Sciatic nerve (tissue), 2 donors: Measurements from ENCODE around the gene ARL13A. TPM values are rescaled to one million over a fixed set of nuclear protein-coding genes. Genes with fewer than 3 reads are reported as not detected.
"Not testable (repeated sequence)": the region's sequence is repeated elsewhere in the genome, so short reads cannot be mapped to it uniquely, and the experiment has no call there.

Source experiments
- ATAC-seq: fragments of 200-7000 bp; cut with Tn5 transposase; one replicate; pipeline ENCODE4 v1.9.1; 2020; ENCODE audit warnings: mild to moderate bottlenecking, moderate library complexity
- DNase-seq: peaks from one replicate; pipeline ENCODE4 v3.0.0-alpha.2; 2020; ENCODE audit warnings: low spot score
- intact Hi-C: fragments of 100-400 bp; cut with DNase I; formaldehyde crosslinking; loops from one replicate; pipeline ENCODE4 v1.14.2; 2022
- total RNA-seq: library from RNA; stranded (reverse); fragmentation: NEBNext Ultra II Directional; extraction: Animal tissue kit (Norgen Biotek cat#: 25700); gene quantifications from one replicate; pipeline ENCODE4 v1.2.1, GENCODE V29; 2021
- donor health status: DM: no; HTN: no; CAD: no.
- donor health status: DM: no; HTN: no; CAD: no.

Gene ARL13A
- total RNA-seq, 1 donor from 2014 or later: not detected

DNA sequence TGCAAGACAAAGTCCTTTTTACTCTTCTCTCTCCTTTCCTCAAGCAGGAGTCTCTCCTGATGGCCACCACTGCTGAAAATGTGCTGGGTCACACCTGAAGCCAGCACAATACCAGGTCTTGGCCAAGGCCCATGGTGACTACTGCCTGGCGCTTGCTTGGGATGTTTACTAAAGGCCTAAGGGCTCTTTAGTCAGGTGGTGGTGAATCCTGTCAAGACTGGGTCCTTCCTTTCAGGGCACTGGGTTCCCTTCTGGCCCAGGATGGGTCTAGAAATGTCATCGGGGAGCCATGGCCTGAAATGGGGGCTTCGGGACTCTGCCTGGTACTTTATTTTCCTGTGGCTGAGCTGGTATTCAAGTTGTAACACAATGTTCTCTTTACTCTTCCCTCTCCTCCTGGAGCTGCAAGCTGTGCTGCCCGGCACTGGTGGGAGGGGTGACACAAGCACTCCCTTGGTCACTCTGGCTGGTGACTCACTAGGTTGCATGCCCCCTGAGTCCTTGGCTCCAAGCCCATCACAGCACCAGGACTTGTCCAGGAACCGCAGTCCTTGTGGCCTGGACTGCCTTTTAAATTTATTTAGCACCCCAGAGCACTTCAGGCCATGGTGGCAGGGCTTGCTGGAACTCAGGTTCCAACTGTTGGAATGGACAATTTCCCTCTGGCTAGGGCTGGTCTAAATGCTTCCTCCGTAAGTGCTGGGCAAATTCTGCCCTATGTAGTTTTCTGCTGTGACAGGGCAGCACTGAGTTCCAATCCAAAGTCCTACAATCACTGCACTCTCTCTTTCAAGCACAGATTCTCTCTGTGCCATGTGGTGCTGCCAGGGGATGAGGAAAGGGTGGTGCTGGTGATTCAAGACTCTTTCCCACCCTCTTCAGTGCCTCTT, 11.3 kb downstream of the ARL13A start:
- DNase-seq (peak; percentile 54), ATAC-seq (no peak)
- intact Hi-C loops: no loop called here

DNA sequence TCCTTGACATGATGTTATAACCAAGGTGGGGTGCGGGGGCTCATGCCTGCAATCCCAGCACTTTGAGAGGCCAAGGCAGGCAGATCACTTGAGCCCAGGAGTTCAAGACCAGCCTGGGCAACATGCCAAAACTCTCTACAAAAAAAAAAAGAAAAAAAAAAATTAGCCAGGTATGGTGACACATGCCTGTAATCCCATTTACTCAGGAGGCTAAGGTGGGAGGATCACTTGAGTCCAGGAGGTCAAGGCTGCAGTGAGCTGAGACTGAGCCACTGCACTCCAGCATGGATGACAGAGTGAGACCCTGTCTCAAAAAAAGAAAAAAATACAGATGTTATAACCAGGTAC, 12.0 kb downstream of the ARL13A start:
- intact Hi-C loops, DNase-seq, ATAC-seq: not testable (repeated sequence)

DNA sequence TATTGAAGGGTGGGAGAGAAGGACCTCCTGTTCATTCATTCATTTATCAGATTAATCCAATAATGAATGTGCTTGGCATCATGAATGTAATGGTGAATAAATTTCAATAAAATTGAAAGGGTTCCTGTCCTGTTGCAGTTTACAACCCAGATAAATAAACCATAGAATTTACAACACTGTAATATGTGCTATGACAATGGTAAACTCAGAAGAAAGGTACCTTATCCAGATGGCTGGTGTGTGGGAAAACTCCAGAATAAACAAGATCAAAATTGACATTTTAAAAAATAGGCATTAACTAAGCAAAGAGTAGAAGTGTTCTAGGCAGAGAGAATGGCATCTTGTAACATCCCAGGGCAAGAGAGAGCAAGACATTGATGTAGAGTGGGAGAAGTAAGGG, 15.3 kb downstream of the ARL13A start:
- no peak for DNase-seq
- no peak for ATAC-seq
- intact Hi-C loops: no loop called here

DNA sequence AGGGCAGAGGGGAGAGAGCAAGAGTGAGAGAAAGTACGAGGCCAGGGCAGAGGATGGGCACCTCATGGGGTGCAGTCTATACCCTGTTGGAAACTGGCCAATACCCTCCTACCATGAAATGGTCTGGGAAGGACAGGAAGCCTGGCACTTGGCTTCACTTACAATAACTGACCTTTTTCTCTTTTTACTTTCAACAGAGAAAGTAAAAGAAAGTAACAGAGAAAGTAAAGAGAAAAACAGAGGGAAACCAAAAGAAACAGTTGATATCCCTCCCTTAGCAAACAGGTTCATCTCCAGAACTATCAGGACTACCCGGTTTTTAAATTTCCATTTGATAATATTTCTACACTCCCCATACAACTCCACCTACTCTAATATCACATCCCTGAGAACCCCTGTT, 20.6 kb downstream of the ARL13A start:
- intact Hi-C loops: no loop called here
- no peak for ATAC-seq
- DNase-seq: no peak

DNA sequence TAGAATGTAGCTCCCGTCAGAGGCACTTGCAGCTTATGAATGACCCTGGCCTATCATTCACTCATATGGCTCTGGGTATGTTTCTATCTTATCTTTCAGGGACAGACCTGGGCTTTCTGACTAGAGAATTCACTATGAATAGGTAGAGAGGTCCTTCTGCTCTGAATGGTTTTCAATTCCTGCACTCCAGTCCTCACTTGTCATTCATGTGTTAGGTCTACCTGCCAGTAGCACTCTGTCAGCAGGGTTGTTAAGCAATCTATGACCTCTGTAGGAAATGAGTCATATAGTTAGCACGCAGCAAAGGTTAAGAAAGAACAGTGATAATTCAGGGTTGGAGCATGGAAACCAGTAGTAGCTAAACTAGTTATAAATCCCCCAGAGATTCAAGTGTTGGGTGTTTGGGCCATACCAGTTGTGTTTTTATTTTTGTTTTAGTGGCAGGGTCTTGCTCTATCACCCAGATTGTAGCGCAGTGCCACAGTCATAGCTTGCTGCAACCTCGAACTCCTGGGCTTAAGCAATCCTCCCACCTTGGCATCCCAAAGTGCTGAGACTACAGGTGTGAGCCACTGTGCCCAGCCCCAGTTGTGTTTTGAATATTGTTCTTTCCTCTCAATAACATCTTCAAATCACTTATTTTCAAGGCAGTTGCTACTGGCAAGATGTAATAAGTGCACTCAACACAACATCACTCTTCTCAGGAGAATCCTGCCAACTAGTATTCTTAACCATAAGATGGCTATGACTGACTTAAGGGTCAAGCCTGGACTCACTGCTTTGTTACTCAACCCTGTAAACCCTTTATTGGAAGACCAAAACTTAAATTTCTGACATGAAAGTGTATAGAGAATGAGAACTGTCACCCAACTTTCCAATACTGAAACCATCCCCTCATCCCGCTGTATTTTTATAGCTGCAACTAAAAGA, 25.1 kb downstream of the ARL13A start:
- ATAC-seq: no peak
- intact Hi-C loops: no loop called here
- no peak for DNase-seq

DNA sequence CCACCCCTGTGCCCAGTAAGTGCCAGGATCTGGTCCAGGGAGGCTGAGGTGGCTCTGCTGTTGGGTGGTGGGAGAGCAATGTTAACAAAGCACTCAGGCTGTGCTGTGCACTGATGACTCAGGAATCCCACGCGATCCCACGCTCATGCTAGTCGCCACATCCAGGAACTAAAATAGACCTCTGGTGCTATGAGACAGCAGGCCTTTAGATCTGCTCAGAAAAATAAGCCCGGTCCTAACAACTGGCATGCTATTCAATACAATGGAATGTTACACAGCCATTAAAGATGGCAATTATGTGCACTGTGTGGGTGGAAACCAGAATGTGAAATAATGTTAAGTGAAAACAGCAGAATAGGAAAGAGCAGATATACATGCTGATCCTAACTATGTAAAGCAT, 26.0 kb downstream of the ARL13A start:
- ATAC-seq: no peak
- DNase-seq: no peak
- intact Hi-C loops: no loop called here

DNA sequence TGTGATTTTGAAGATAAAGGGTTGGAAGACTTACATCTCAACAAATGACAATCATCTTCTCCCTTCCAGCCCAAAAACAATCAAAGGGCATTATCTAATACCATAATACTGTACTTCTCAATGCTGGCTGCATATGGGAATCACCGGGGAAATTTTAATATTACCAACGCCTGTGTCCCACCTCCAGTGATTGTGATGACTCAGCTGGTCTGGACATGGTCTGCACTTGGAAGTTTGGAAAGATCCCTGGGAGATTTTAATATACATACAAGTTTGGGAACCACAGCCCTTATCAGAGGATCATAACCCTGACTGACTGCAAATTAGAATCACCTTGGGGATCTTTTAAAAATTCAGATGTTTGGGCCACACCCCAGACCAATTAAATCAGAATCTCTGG, 29.9 kb downstream of the ARL13A start:
- DNase-seq (no peak), ATAC-seq (no peak)
- intact Hi-C loops: no loop called here

DNA sequence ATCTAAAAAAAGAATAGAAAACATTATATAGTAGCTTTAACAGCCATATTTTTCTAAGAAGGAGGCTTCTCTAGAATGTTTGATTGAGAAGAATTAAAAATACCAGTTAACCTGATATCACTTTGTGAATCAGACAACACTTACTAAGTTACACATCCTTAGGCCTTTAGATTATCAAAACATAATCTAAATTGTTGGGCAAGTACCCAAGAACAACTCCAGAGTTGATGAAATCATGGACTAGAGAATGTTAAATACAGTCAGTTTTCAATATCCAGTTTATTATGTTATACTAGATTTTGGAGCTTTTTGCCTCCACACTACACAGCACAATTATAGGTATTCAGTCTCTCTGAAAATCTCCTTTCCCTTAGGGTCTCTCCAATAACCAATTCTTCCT, 39.6 kb downstream of the ARL13A start:
- intact Hi-C loops: no loop called here
- ATAC-seq: no peak
- DNase-seq: no peak

DNA sequence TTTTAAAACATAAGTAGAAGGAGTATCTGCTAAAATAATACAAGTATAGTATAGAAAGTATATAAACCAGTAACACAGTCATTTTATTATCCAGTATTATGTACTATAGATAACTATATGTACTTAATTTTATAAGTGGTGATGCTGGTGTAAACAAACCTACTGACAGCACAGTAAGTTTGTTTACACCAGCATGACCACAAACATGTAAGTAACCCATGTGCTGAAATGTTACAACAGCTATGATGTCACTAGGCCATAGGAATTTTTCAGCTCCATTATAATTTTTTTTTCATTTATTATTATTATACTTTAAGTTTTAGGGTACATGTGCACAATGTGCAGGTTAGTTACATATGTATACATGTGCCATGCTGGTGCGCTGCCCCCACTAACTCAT, 42.5 kb downstream of the ARL13A start:
- DNase-seq, ATAC-seq, intact Hi-C loops: not testable (repeated sequence)

DNA sequence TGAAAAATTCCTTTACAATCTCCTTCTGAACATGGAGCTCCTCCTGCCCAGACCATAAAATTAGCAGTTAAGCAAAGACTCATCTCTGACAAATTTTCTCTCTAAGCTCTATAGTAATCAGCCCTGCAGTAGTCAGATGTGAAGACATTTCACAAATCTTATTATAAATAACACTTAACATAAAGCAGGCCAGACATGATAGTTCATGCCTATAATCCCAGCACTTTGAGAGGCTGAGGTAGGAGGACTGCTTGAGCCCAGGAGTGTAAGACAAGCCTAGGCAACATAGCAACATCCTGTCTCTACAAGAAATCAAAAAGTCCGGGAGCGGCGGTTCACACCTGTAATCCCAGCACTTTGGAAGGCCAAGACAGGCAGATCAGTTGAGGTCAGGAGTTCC, 52.5 kb downstream of the ARL13A start:
- intact Hi-C loops: no loop called here
- DNase-seq (no peak), ATAC-seq (no peak)

DNA sequence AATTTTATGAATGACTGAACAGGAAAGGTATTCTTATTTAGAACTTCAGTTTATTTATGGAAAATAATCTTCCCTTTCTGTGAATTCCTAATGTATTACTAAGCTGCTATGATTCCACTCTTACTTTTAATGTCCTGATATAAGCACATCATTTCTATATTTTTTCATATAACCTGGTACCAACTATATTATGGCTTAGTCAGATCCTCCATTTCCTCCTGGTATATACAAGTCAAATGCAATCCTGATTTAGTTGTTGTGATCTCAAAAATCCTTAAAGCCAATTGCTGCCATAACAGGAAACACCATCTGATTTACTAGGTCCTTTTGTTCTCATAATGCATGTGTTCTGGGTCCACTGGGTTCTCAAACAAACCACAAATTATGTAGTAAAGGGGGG, 55.6 kb downstream of the ARL13A start:
- no peak for ATAC-seq
- no peak for DNase-seq
- intact Hi-C loops: no loop called here

DNA sequence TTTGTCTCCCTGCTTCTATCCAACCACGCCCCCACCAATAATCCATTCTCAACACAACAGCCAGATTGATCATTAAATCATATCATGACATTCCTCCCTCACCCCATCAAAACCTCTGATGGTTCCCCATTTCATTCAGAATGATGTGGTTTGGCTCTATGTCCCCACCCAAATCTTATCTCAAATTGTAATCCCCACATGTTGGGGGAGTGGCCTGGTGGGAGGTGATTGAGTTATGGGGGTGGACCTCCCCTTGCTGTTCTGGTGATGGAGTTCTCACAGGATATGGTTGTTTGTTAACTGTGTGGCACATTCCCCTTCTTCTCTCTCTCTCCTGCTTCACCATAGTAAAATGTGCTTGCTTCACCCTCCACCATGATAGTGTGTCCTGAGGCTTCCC, 59.1 kb downstream of the ARL13A start:
- DNase-seq: no peak
- no peak for ATAC-seq
- intact Hi-C loops: no loop called here

DNA sequence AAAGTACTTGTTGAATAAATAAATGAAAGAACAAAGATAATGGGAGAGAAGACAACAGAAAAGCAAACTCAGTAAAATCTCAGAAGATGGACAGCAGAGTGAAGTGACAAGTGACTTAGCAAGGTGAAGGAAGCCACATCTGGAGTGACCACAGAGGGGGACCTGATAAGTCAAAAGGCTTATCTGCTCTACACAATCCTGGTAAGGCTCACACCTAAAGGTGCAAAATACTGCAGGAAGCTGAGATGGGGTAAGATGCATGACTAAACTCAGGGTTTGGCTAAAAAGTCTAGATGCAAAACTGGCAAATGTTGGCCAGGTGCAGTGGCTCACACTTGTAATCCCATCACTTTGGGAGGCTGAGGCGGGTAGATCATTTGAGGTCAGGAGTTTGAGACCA, 60.2 kb downstream of the ARL13A start:
- ATAC-seq (no peak), DNase-seq (no peak)
- intact Hi-C loops: no loop called here

DNA sequence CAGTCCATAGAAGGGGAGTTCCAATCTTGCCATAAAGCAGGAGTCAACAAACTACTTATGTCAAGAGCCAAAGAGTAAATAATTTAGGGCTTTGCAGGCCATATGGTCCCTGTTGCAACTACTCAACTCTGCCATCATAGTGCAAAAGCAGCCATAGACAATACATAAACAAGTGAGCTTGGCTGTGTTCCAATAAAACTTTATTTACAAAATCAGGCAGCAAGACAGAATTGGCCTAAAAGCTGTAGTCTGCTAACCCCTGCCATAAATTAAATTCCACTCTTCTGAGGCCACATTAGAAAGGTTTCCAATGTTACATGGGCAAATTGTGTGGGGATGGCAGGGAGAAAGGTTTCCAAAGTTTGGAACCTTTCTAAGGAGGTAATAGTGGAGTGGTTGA, 67.7 kb downstream of the ARL13A start:
- intact Hi-C loops: no loop called here
- no peak for ATAC-seq
- DNase-seq: no peak

DNA sequence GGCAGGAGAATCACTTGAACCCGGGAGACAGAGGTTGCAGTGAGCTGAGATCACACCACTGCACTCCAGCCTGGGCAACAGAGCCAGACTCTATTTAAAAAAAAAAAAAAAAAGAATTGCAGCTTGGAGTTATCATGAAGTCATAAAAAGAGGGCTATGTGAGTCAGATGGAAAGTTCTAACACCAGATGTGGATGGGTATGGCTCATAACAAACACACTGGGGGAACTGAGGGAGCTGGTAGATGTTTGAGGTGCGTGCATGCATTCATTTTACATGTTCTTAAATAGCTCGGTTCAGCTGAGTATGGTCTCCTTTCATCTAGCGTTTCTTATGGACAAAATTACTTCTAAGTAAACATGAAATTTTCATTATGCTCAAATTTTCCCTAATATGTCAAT, 70.7 kb downstream of the ARL13A start:
- intact Hi-C loops: no loop called here
- ATAC-seq (no peak), DNase-seq (no peak)

Other genes with a start within 250 kb of the ARL13A start
- gene SYTL4, start 237.6 kb upstream of the ARL13A start, total RNA-seq: 18.0 TPM
- 9.5 TPM for gene CSTF2, start 149.3 kb upstream of the ARL13A start, total RNA-seq
- gene NOX1, start 95.3 kb upstream of the ARL13A start, total RNA-seq: not detected
- gene XKRX, start 40.8 kb upstream of the ARL13A start, total RNA-seq: 0.27 TPM
- 14.5 TPM for gene TRMT2B, start 82.4 kb downstream of the ARL13A start, total RNA-seq
- 2.3 TPM for gene TMEM35A, start 109.2 kb downstream of the ARL13A start, total RNA-seq
- gene CENPI, start 128.5 kb downstream of the ARL13A start, total RNA-seq: 4.9 TPM